T-cell (primary cell): ENCODE measurements around the gene OCA2. TPM values are rescaled to one million over a fixed set of nuclear protein-coding genes. Genes with fewer than 3 reads are reported as not detected.

ENCODE experiments used
- ATAC-seq, 4 experiments: fragments of 200-7000 bp in 3 of 4; fragments of 150-1000 bp in 1 of 4; cut with Tn5 transposase; replicated peaks in 1 of 4; 1 replicate in 3 of 4; 2 replicates in 1 of 4; pipeline ENCODE4 v1.10.0; 2021; ENCODE audit warnings: moderate library complexity in 3 of 4, mild to moderate bottlenecking in 2 of 4, moderate number of reproducible peaks in 1 of 4
- CTCF ChIA-PET, 2 donors: fragments of 300-600 bp; sonication (Branson Sonifier 250); formaldehyde crosslinking; loops; one replicate each; lab custom pipeline; 2022; ENCODE audit warnings: antibody characterized with exemption in 2 of 2; lab: Charles Lee
- POLR2A ChIA-PET, 2 donors: fragments of 300-600 bp; sonication (Branson Sonifier 250); formaldehyde crosslinking; loops; one replicate each; lab custom pipeline; 2022; ENCODE audit warnings: antibody characterized with exemption in 2 of 2; lab: Charles Lee
- DNase-seq, 35 experiments: peaks; one replicate each; pipeline versions ENCODE4 v3.0.0 to v3.0.0-alpha.2; 2013 to 2023
- H3K27ac ChIP-seq: one replicate; pipeline ENCODE4 v1.5.1; 2013; ENCODE audit warnings: low read length
- H3K27me3 ChIP-seq, 2 experiments: replicated peaks in 1 of 2; 1 replicate in 1 of 2; 2 replicates in 1 of 2; pipeline versions ENCODE4 v1.6.1 to v1.7.0; 2013; ENCODE audit warnings: low read length in 1 of 2, mixed read lengths in 1 of 2; ENCODE audit not compliant: control insufficient read depth in 2 of 2, insufficient read depth in 2 of 2; ENCODE audit errors: extremely low read depth in 1 of 2
- H3K36me3 ChIP-seq, 2 donors: 1 replicate in 1 of 2; 2 replicates in 1 of 2; pipeline versions ENCODE4 v1.6.1 to v1.7.0; 2013; ENCODE audit warnings: low read length in 1 of 2; ENCODE audit not compliant: control insufficient read depth in 2 of 2, insufficient read depth in 1 of 2; ENCODE audit errors: extremely low read depth in 1 of 2
- H3K4me1 ChIP-seq, 2 experiments: 1 replicate in 1 of 2; 2 replicates in 1 of 2; pipeline versions ENCODE4 v1.6.1 to v1.7.0; 2013; ENCODE audit warnings: low read length in 2 of 2, mixed read lengths in 1 of 2; ENCODE audit not compliant: insufficient read depth in 2 of 2, control insufficient read depth in 1 of 2; ENCODE audit errors: extremely low read depth in 1 of 2
- H3K4me3 ChIP-seq, 2 donors: 1 replicate in 1 of 2; 2 replicates in 1 of 2; pipeline versions ENCODE4 v1.5.1 to v1.7.0; 2013; ENCODE audit warnings: mild to moderate bottlenecking in 2 of 2, low read length in 1 of 2, moderate library complexity in 1 of 2; ENCODE audit not compliant: control insufficient read depth in 1 of 2; ENCODE audit errors: extremely low read depth in 1 of 2
- H3K9me3 ChIP-seq: 2 replicates; pipeline ENCODE4 v1.7.0; 2013
- H3K27ac Mint-ChIP-seq, 2 donors: one replicate each; pipeline ENCODE4 v1.8.0; 2020 to 2021; ENCODE audit warnings: mild to moderate bottlenecking in 2 of 2, mixed read lengths in 2 of 2
- H3K27me3 Mint-ChIP-seq, 2 donors: one replicate each; pipeline ENCODE4 v1.8.0; 2021 to 2022; ENCODE audit warnings: mixed read lengths in 2 of 2
- H3K36me3 Mint-ChIP-seq: one replicate; pipeline ENCODE4 v1.8.0; 2021; ENCODE audit warnings: mixed read lengths
- H3K4me1 Mint-ChIP-seq, 3 donors: one replicate each; pipeline ENCODE4 v1.8.0; 2020 to 2022; ENCODE audit warnings: mixed read lengths in 3 of 3, mild to moderate bottlenecking in 1 of 3
- H3K4me3 Mint-ChIP-seq, 3 donors: one replicate each; pipeline ENCODE4 v1.8.0; 2020 to 2022; ENCODE audit warnings: mild to moderate bottlenecking in 3 of 3, mixed read lengths in 3 of 3, moderate library complexity in 3 of 3
- H3K9me3 Mint-ChIP-seq, 3 donors: one replicate each; pipeline ENCODE4 v1.8.0; 2020 to 2022; ENCODE audit warnings: mixed read lengths in 3 of 3
- WGBS: methylation state at CpG from one replicate; pipeline ENCODE4 v1.1.5; 2013; ENCODE audit warnings: missing lambda C conversion rate; ENCODE audit not compliant: insufficient coverage; 5-methylcytosine and 5-hydroxymethylcytosine counted together
- total RNA-seq, 35 experiments: library from RNA in 6 of 35; stranded (reverse) in 6 of 35; fragments of 120-200 nt in 1 of 35; gene quantifications; one replicate each; pipeline versions ENCODE4 v1.2.1 to v1.2.4 and lab custom pipeline; 2013 to 2026

Gene OCA2
- total RNA-seq, 5 donors from 2014 or later (not counting 1 experiment from before 2014, with no cell fraction given) = 0.19 to 0.67 TPM; not detected in 3

- Histone ChIP-seq H3K4me3 (no peak overlapping the region), H3K27ac (no peak overlapping the region), H3K4me1 (no peaks in the 10 kb centered on the region), H3K27me3 (peaks cover 0 to 5% of the 10 kb centered on the region in 2 experiments), H3K36me3 (no peaks in the 10 kb centered on the region), H3K9me3 (no peaks in the 10 kb centered on the region)
- ATAC-seq (no peak), DNase-seq (no peak)
- 56% methylated on average over 1 of the region's 4 CpGs for WGBS
- Mint-ChIP-seq H3K4me1 (no peaks in the 10 kb centered on the region), H3K27ac (no peak overlapping the region), H3K4me3 (no peak overlapping the region), H3K36me3 (no peaks in the 10 kb centered on the region), H3K27me3 (peaks cover 11 to 16% of the 10 kb centered on the region in 2 donors), H3K9me3 (no peaks in the 10 kb centered on the region)
- ChIA-PET POLR2A (no interaction called here), CTCF (no interaction called here)
These were observed 61.0 kb downstream of the OCA2 start for GRCh38 chr15:28037969-28038590.

- 83% methylated on average over 3 of the region's 3 CpGs for WGBS
- no peaks in the 10 kb centered on the region for H3K9me3 ChIP-seq
- no peaks in the 10 kb centered on the region for H3K36me3 ChIP-seq
- no peak overlapping the region for H3K27ac Mint-ChIP-seq
- POLR2A ChIA-PET = no interaction called here
- H3K27ac ChIP-seq = no peak overlapping the region
- no peaks in the 10 kb centered on the region for H3K36me3 Mint-ChIP-seq
- H3K9me3 Mint-ChIP-seq = no peaks in the 10 kb centered on the region
- ATAC-seq = no peak
- CTCF ChIA-PET = no interaction called here
- DNase-seq = no peak
- H3K4me3 Mint-ChIP-seq = no peak overlapping the region
- H3K27me3 Mint-ChIP-seq = peaks cover 11 to 13% of the 10 kb centered on the region in 2 donors
- H3K4me1 ChIP-seq = no peaks in the 10 kb centered on the region
- H3K4me1 Mint-ChIP-seq = no peaks in the 10 kb centered on the region
- peaks cover 0 to 7% of the 10 kb centered on the region in 2 experiments for H3K27me3 ChIP-seq
- H3K4me3 ChIP-seq = no peak overlapping the region
These were observed 65.7 kb downstream of the OCA2 start for GRCh38 chr15:28033443-28033842.

GRCh38 chr15:28030801-28031200 lies 68.3 kb downstream of the OCA2 start:
- POLR2A ChIA-PET = no interaction called here
- Mint-ChIP-seq H3K27me3 (peaks cover 0 to 4% of the 10 kb centered on the region in 2 donors), H3K4me1 (no peaks in the 10 kb centered on the region), H3K27ac (no peak overlapping the region), H3K4me3 (no peak overlapping the region), H3K9me3 (no peaks in the 10 kb centered on the region), H3K36me3 (no peaks in the 10 kb centered on the region)
- no CpG with 5 or more reads among the region's 2 CpGs for WGBS
- CTCF ChIA-PET = no interaction called here
- H3K9me3 ChIP-seq = no peaks in the 10 kb centered on the region
- H3K27ac ChIP-seq = no peak overlapping the region
- H3K36me3 ChIP-seq = no peaks in the 10 kb centered on the region
- DNase-seq (no peak), ATAC-seq (no peak)
- H3K4me1 ChIP-seq = no peaks in the 10 kb centered on the region
- peaks cover 0 to 4% of the 10 kb centered on the region in 2 experiments for H3K27me3 ChIP-seq
- H3K4me3 ChIP-seq = no peak overlapping the region

- no peak overlapping the region for H3K4me3 ChIP-seq
- Mint-ChIP-seq H3K27ac (no peak overlapping the region), H3K27me3 (peaks cover 3 to 6% of the 10 kb centered on the region in 2 donors), H3K9me3 (peaks cover 0 to 3% (median 0%) of the 10 kb centered on the region in 3 donors), H3K4me1 (no peaks in the 10 kb centered on the region), H3K4me3 (no peak overlapping the region), H3K36me3 (no peaks in the 10 kb centered on the region)
- no peaks in the 10 kb centered on the region for H3K9me3 ChIP-seq
- H3K27me3 ChIP-seq = peaks cover 0 to 5% of the 10 kb centered on the region in 2 experiments
- WGBS = 93% methylated on average over 11 of the region's 12 CpGs
- ATAC-seq = no peak
- POLR2A ChIA-PET = no interaction called here
- no peak overlapping the region for H3K27ac ChIP-seq
- H3K36me3 ChIP-seq = no peaks in the 10 kb centered on the region
- CTCF ChIA-PET = no interaction called here
- no peaks in the 10 kb centered on the region for H3K4me1 ChIP-seq
- DNase-seq = no peak
These were observed 71.4 kb downstream of the OCA2 start for GRCh38 chr15:28027714-28028076.

- Mint-ChIP-seq H3K36me3 (no peaks in the 10 kb centered on the region), H3K4me3 (no peak overlapping the region), H3K9me3 (peaks cover 0 to 3% (median 0%) of the 10 kb centered on the region in 3 donors), H3K27me3 (peaks cover 3 to 6% of the 10 kb centered on the region in 2 donors), H3K27ac (no peak overlapping the region), H3K4me1 (no peaks in the 10 kb centered on the region)
- ATAC-seq = no peak
- WGBS = 89% methylated on average over 37 of the region's 45 CpGs
- Histone ChIP-seq H3K27me3 (peaks cover 0 to 5% of the 10 kb centered on the region in 2 experiments), H3K9me3 (no peaks in the 10 kb centered on the region), H3K27ac (no peak overlapping the region), H3K36me3 (no peaks in the 10 kb centered on the region), H3K4me3 (no peak overlapping the region), H3K4me1 (no peaks in the 10 kb centered on the region)
- DNase-seq = no peak
- CTCF ChIA-PET = no interaction called here
- POLR2A ChIA-PET = no interaction called here
These were observed 72.1 kb downstream of the OCA2 start for GRCh38 chr15:28026764-28027713.

GRCh38 chr15:28026221-28026620 lies 72.9 kb downstream of the OCA2 start:
- H3K27ac Mint-ChIP-seq = no peak overlapping the region
- 88% methylated on average over 8 of the region's 9 CpGs for WGBS
- CTCF ChIA-PET = no interaction called here

More at GRCh38 chr15:28026221-28026620, 72.9 kb downstream of the OCA2 start:
- no peak overlapping the region for H3K4me3 Mint-ChIP-seq
- H3K27me3 Mint-ChIP-seq = peaks cover 2 to 3% of the 10 kb centered on the region in 2 donors
- Histone ChIP-seq H3K27me3 (peaks cover 0 to 5% of the 10 kb centered on the region in 2 experiments), H3K9me3 (no peaks in the 10 kb centered on the region), H3K36me3 (no peaks in the 10 kb centered on the region), H3K4me1 (no peaks in the 10 kb centered on the region), H3K27ac (no peak overlapping the region), H3K4me3 (no peak overlapping the region)
- POLR2A ChIA-PET = no interaction called here
- H3K4me1 Mint-ChIP-seq = no peaks in the 10 kb centered on the region
- no peaks in the 10 kb centered on the region for H3K36me3 Mint-ChIP-seq
- DNase-seq (no peak), ATAC-seq (no peak)
- peaks cover 0 to 3% (median 0%) of the 10 kb centered on the region in 3 donors for H3K9me3 Mint-ChIP-seq
